ENCODE results near the gene SSR2.

Gene SSR2

GRCh38 chr1:156067262-156067661 lies 46.5 kb upstream of the SSR2 start:
- TF ChIP-seq CTCF (IDR thresholded peaks at IDR 0.05; ENCODE audit: low read depth, low read length, poor library complexity, severe bottlenecking) (no peak), EZH2phosphoT487 (IDR thresholded peaks at IDR 0.05; ENCODE audit: borderline replicate concordance, low read length) (no peak)
- peaks cover 4% of the 10 kb centered on the region for H3K27me3 ChIP-seq (ENCODE audit: control insufficient read depth, low read length)
- no peaks in the 10 kb centered on the region for H3K79me2 ChIP-seq (ENCODE audit: control insufficient read depth, low read length)
- H3K4me3 ChIP-seq (ENCODE audit: low read length): no peak overlapping the region
- H3K36me3 ChIP-seq (ENCODE audit: control insufficient read depth, low read length): no peaks in the 10 kb centered on the region
- no peaks in the 10 kb centered on the region for H3K9me2 ChIP-seq (replicated peaks; ENCODE audit: control insufficient read depth, low read length)
- no peak overlapping the region for H3K27ac ChIP-seq (ENCODE audit: low read depth, low read length)
- H3K4me1 ChIP-seq (ENCODE audit: control insufficient read depth, low read length): peaks cover 3% of the 10 kb centered on the region; the same call in 1 of the 2 replicates
- 0 out of 2 replicates have a peak, but pooled peaks cover 2% of the 10 kb centered on the region for H3F3A ChIP-seq (ENCODE audit: control insufficient read depth, insufficient read depth)
- H3K4me2 ChIP-seq (ENCODE audit: low read length): no peak overlapping the region
- no peaks in the 10 kb centered on the region for H3K9me3 ChIP-seq (ENCODE audit: control insufficient read depth, insufficient read depth, low read length)
- H4K20me1 ChIP-seq (ENCODE audit: control insufficient read depth, insufficient read depth, low read depth, low read length): no peaks in the 10 kb centered on the region

GRCh38 chr1:156065871-156066270 lies 45.1 kb upstream of the SSR2 start:
- H3K27ac ChIP-seq (ENCODE audit: low read depth, low read length): no peak overlapping the region
- peaks cover 8% of the 10 kb centered on the region for H3K4me1 ChIP-seq (ENCODE audit: control insufficient read depth, low read length)
- H3K36me3 ChIP-seq (ENCODE audit: control insufficient read depth, low read length): no peaks in the 10 kb centered on the region
- H3K9me3 ChIP-seq (ENCODE audit: control insufficient read depth, insufficient read depth, low read length): no peaks in the 10 kb centered on the region
- TF ChIP-seq EZH2phosphoT487 (IDR thresholded peaks at IDR 0.05; ENCODE audit: borderline replicate concordance, low read length) (no peak), CTCF (IDR thresholded peaks at IDR 0.05; ENCODE audit: low read depth, low read length, poor library complexity, severe bottlenecking) (no peak)
- H3K4me3 ChIP-seq (ENCODE audit: low read length): no peak overlapping the region
- H4K20me1 ChIP-seq (ENCODE audit: control insufficient read depth, insufficient read depth, low read depth, low read length): no peaks in the 10 kb centered on the region
- no peaks in the 10 kb centered on the region for H3K79me2 ChIP-seq (ENCODE audit: control insufficient read depth, low read length)
- 0 out of 2 replicates have a peak, but pooled peaks cover 2% of the 10 kb centered on the region for H3F3A ChIP-seq (ENCODE audit: control insufficient read depth, insufficient read depth)
- H3K27me3 ChIP-seq (ENCODE audit: control insufficient read depth, low read length): peaks cover 4% of the 10 kb centered on the region
- no peaks in the 10 kb centered on the region for H3K9me2 ChIP-seq (replicated peaks; ENCODE audit: control insufficient read depth, low read length)
- no peak overlapping the region for H3K4me2 ChIP-seq (ENCODE audit: low read length)

GRCh38 chr1:156065212-156065611 lies 44.5 kb upstream of the SSR2 start:
- no peaks in the 10 kb centered on the region for H3K27me3 ChIP-seq (ENCODE audit: control insufficient read depth, low read length)
- no peaks in the 10 kb centered on the region for H4K20me1 ChIP-seq (ENCODE audit: control insufficient read depth, insufficient read depth, low read depth, low read length)
- 0 out of 2 replicates have a peak, but pooled peaks cover 2% of the 10 kb centered on the region for H3F3A ChIP-seq (ENCODE audit: control insufficient read depth, insufficient read depth)
- no peak overlapping the region for H3K27ac ChIP-seq (ENCODE audit: low read depth, low read length)
- no peaks in the 10 kb centered on the region for H3K9me2 ChIP-seq (replicated peaks; ENCODE audit: control insufficient read depth, low read length)
- peaks cover 9% of the 10 kb centered on the region for H3K4me1 ChIP-seq (ENCODE audit: control insufficient read depth, low read length)
- H3K4me2 ChIP-seq (ENCODE audit: low read length): no peak overlapping the region
- H3K79me2 ChIP-seq (ENCODE audit: control insufficient read depth, low read length): no peaks in the 10 kb centered on the region
- TF ChIP-seq EZH2phosphoT487 (IDR thresholded peaks at IDR 0.05; ENCODE audit: borderline replicate concordance, low read length) (no peak), CTCF (IDR thresholded peaks at IDR 0.05; ENCODE audit: low read depth, low read length, poor library complexity, severe bottlenecking) (no peak)
- H3K4me3 ChIP-seq (ENCODE audit: low read length): no peak overlapping the region
- H3K9me3 ChIP-seq (ENCODE audit: control insufficient read depth, insufficient read depth, low read length): no peaks in the 10 kb centered on the region
- H3K36me3 ChIP-seq (ENCODE audit: control insufficient read depth, low read length): no peaks in the 10 kb centered on the region

All from DOHH2 (cell line).